ENCODE results near the gene TNRC18.

Gene TNRC18

DNA sequence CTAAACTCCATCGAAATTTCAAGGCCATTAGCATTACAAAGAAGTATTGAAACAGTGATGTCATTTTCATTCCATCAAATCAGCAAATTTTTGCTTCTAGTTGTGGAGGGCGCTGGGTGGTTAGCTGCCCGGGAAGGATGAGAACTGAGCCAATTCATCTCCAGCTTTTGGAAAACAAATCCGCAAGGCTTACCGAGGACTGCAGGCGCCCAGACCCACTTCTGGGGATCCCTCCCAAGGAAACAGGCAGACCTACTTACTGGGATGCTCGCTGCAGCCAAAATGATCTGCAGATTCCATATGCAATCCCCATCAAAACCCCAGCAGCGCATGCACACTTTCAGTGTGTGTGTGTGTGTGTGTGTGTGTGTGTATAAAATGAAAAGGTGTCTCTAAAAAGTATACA is 19.2 kb downstream of the TNRC18 start:
- no peak for DNase-seq (ENCODE audit: low read depth)

DNA sequence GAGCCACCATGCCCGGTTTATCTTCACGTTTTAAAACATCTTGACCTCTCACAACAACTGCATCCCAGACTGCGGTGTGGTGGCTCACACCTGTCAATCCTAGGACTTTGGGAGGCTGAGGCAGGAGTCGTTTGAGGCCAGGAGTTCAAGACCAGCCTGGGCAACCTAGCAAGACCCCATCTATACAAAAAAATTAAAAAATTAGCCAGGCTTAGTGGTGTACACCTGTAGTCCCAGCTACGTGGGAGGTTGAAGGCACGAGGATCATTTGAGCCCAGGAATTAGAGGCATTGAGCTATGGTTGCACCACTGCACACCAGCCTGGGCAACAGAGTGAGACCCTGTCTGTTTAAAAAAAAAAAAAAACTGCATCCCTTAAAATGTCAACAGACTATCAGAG is 20.2 kb downstream of the TNRC18 start:
- DNase-seq (ENCODE audit: low read depth), result no peak

DNA sequence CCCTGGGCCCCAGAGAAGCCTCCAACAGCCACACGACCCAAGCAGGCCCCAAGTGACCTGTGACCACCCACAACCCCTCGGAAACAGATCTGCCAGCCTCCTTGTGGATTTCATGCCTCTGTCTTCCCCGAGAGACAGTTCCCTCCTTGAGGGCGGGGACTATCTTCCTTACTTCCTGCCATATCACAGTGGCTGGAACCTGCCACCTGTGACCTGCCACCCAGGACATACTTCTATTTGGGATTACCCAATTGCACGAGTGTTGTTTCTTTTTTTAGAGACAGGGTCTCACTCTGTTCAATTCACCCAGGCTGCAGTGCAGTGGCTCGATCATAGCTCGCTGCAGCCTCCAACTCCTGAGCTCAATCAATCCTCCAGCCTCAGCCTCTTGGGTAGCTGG is 25.9 kb downstream of the TNRC18 start:
- no peak for DNase-seq (ENCODE audit: low read depth)

DNA sequence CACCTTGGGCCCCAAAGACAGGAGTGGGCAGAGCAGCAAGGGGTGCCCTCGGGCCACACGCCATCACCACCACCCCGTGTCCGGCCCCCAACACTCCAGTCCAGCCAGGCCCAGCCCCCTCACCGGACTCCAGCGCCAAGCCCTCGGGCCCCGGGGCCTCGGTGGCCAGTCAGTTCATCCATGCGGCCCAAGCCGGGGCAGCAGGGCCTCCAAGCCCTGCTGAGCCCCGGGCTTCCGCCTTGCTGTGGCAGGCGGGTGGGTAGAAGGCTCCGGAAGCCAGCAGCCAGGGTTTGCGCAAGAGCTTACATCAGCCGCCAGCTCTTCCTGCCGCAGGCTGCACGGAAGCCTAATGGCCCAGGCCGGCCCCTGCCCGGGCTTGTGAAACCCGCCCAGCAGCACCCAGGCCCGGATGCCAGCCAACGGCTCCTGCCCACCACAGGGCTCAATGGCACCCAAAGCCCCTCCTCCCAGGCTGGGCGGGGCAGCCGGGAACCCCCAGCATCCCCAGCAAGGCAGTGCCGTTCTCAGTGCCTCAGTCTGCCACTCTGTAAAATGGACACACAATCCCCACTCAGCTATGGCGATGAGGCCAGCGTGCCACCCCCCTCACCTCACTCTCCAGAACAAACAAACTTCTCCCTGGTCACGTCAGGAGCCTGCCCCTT is 26.5 kb downstream of the TNRC18 start:
- peak; percentile 88 for DNase-seq (ENCODE audit: low read depth)

DNA sequence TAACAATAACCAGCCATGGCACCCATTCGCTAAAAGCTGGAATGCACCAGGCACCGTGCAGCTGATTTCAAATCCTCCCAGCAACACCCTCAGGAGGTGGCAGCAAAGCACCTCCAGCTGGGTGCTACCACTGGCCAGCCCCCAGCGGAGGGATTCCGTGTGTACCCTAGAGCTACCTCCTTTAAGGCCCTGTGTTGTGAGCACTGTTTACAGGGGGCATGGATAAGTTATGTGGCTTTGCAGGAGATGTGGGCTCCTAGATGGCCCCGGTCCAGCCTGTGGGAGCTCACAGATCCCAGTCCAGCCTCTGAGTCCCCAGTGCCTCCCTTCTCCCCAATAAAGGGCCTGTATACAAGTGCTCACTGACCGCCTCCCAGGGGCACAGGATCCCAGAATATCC is 27.1 kb downstream of the TNRC18 start:
- DNase-seq (ENCODE audit: low read depth), result no peak

DNA sequence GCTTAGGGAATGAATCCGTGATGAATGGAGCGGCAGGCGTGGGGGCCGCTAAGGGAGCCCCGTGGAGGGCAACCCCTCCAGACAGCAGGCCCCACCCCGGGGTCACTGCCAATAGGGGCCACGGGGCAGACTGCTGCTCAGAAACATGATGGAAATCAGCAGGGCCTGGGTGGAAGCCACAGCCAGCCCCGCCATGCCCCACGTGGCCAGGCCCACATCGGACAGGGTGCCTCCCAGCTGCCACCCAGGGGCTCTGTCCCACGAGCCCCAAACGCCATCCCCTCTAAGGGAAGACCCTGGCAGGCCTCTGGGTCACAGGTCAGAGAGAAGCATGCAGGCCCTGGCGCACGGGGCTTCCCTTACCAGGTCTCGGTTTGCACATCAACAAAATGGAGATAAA is 28.4 kb downstream of the TNRC18 start:
- DNase-seq (ENCODE audit: low read depth), result no peak

DNA sequence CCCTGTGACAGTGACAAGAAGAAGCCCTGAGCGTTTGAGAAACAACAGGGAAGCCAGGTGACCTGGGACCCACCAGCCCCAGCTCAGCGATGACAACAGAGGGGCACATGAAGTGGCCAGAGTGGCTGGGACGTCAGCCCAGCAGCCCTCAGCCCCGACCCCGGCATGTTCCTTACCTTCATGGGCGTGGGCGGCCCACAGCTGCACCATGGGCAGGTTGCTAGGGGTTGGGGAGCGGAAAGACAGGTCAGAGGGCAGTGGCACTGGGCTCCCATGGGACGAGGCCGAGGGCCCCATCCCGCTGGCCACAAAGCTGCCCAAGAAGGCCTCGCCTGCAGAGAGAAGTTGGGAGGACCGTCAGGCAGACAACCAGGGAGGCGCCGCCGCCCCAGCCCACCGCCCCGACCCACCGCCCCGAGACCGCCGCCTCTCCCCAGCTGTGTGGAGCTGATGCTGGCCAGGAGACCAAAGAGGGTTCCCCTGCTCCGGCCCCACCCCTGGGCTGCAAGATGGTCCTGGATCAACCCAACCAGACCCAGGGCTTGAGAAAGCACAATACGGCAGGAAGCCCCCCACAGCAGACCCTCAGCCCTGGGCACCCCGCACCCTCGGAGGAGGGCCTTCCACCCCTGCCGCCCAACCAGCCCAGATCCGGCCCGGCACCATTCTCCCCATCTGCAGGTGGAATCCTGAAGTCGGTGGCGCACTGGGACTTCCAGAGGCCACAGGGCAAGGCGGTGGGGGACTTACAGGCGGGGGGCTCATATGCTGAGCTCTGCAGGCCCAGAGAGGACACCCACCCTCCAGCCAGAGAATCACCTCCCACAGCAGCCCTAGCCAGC is 29.1 kb downstream of the TNRC18 start:
- no peak for DNase-seq (ENCODE audit: low read depth)

DNA sequence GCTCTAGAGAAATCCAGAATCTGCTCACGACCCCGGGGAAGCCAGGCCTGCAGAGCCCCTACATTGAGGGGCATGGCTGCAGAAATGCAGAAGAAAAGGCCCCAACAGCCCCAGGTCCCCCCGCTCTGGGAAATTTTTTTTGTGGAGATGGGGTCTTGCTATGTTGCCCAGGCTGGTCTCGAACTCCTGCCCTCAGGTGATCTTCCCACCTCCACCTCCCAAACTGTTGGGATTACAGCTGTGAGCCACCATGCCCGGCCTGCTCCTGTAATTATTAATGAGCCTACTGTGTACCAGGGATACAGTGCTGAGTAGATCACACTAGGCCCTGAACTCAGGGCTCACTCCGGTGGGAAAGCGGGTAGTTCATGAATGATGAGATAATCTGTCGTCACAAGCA is 29.9 kb downstream of the TNRC18 start:
- DNase-seq (ENCODE audit: low read depth), result no peak

DNA sequence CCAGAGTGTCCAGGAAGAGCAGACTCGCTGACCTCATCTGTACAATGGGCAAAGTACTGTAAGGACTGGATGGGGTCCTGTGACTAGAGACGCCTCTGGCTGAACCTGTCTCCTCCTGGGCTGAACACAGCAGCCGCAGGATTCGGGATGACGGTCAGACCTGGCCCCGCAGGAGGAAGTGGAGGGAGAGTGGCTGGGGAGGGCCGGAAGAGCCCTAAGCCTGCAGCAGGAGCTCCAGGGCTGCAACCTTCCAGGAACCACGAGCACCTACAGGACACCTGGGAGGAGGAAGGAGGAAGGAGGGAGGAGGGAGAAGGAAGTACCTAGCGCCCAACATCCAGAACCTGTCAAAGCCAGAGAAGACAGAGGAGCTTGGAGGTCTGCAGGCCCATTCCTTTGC is 30.3 kb downstream of the TNRC18 start:
- no peak for DNase-seq (ENCODE audit: low read depth)

DNA sequence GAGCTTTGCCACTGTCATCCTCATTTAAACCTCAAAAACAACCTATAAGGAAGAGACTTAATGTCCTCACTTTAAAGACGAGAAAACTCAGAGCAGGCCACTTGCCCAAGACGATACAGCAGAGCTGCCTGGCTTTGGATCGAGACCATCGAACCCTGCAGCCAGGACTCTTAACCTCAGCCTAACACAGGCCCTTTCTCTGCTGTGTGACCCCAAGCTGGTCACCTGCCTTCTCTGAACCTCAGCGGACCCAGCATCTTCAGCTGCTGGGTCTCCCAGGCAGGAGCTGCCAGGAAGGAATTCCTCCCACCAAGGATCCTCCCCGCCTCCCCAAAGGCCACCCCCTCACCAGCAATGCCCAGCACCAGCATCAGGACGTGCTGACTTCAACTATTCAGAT is 32.7 kb downstream of the TNRC18 start:
- no peak for DNase-seq (ENCODE audit: low read depth)

DNA sequence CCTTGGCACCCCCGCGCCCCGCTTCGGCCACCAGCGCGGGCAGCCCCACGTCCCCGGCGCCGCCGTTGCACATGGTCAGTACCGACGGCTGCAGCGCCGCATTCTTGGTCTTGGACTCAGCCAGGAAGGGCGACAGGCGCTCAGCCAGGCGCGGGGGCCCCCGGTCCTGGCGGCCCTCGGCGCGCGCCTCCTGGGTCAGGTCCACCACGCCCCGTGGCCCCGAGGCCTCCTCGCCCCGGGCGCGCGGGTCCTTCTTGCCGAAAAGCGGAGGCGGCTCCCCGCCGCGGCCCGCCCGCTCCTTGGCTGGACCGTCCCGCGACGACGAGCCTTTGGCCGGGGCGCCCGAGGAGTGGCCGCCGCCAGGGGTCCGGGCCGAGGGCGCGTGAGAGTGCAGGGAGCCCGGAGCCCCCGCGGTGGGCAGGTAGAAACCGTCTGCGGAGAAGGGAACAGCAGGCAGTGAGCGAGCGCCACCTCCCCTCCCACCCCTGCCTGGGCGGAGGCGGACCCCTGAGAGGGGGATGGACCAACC is 34.7 kb downstream of the TNRC18 start:
- no peak for DNase-seq (ENCODE audit: low read depth)

DNA sequence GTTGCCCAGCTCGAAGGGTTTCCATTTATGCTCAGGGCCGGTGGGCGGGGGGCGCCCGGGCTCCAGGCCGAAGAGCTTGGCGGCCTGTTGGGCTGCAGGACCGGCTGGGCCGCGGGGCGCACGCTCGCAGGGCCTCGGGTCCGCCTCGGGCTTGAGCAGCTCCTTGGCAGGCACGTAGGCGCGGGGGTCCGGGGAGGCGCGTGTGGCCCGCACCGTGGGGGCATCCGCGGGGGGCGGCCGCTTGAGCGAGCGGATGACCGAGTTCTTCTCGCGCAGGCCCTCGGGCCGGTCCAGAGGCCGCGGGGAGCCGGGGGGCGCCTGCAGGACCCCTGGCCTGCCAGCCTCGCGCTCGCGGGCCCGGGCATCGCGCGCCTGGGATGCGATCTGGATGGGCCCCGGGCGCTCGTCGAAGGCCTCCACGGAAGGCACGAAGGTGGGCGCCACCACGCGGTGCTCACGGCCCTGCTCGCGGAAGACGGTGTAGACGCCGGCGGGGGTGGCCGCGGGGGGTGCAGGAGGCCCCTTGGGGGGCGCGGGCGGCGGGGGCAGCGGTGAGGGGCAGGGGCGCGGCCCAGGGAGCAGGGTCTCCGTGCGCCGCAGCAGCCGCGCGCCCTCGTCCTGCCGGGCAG is 35.2 kb downstream of the TNRC18 start:
- no peak for DNase-seq (ENCODE audit: low read depth)

DNA sequence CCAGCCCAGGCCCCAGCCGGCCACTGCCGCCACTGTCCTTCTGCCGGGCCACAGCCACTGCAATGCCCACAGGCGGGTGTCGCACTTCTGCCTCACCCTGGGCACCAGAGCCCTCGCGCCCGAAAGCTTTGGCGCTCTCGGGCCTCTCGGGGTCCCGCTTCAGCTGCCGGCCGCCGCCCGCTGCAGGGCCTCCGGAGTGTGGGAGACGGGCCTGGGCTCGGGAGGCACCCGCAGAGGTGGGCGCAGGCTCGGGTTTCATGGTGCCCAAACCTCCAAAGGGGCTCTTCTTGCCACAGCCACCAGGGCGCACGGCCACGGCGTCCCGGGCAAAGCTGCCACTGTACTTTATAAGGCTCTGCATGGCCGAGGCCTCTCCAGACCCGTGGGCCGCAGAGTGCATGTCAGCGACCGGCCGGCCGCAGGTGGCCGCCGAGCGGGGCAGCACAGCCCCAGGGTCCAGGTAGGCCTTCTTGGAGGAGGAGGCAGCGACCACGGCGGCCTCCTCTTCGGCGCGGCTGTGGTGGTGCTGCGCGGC is 35.9 kb downstream of the TNRC18 start:
- no peak for DNase-seq (ENCODE audit: low read depth)

DNA sequence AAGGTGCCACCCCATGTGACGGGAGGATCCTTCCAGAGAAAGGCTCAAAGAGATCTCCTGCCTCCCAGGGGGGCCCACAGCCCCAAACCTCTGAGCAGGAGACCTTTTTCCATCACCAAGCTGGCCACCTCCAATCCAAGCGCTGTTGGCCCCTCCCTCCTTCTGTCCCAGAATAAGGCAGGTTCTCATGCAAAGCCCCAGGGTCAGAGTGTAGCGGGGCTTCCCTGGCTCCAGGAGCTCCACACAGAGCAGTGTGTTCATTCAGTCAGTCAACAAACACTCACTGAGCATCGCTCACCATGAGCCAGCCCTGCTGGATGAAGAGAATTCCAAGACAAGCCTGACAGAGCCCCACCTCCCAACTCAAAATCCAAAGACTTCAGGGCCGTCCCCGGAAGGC is 39.0 kb downstream of the TNRC18 start:
- DNase-seq (ENCODE audit: low read depth), result no peak

DNA sequence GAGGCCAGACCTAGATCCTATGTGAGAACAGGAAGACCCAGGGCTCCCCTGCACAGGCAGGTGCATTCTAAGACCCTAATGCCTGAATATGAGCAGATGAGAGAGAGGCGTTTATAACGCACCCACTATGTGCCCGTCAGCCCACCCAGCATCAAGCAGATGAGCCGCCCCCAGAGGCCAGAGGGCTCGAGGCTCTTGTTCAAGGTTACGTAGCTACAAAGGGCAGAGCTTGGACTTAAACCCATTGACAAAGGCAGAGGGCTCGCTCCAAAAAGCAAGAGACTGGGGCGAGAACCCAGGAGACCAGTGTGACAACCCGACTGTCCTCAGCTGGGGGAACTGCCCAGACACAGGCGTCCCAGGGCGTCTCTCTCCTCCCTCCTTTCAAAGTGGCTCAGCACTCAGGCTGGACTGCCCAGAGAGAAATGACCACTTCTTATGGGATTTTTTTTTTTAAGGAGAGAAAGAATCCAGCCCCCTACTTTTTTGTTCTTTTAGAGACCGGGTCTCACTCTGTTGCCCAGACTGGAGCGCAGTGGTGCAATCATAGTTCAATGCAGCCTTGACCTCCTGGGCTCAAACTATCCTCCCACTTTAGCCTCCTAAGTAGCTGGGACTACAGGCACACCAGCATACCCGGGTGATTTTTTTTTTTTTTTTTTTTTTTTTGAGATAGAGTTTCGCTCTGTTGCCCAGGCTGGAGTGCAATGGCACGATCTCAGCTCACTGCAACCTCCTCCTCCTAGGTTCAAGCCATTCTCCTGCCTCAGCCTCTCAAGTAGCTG is 40.1 kb downstream of the TNRC18 start:
- DNase-seq (ENCODE audit: low read depth), result no peak

DNA sequence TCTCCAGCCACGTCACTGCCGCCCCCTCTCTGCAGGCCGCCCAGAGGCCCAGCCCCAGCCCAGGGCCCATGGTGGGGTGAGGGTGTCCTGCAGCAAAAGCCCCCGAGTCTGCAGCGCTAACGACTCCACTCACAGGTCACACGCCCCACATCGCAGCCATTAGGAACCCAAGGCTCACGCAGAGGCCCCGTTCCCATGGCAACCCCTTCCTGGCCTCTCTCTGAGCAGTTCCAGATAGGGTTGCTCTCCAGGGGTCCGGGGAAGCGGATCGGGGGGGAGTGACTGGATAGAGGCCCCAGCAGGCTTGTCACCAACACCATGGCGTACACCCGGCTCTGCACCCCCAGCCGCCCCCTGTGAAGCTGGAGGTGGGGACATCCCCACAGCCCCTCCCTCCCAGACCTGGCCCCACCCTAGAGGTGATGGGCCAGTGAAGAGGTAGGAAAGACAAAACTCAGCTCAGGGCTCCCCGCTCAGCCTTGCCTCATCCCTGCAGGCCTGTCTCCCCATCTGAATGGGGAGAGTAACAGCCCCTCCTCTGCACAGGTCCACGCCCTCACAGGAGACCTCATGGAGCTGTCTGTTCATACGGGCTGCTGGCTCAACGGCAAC is 41.2 kb downstream of the TNRC18 start:
- no peak for DNase-seq (ENCODE audit: low read depth)

DNA sequence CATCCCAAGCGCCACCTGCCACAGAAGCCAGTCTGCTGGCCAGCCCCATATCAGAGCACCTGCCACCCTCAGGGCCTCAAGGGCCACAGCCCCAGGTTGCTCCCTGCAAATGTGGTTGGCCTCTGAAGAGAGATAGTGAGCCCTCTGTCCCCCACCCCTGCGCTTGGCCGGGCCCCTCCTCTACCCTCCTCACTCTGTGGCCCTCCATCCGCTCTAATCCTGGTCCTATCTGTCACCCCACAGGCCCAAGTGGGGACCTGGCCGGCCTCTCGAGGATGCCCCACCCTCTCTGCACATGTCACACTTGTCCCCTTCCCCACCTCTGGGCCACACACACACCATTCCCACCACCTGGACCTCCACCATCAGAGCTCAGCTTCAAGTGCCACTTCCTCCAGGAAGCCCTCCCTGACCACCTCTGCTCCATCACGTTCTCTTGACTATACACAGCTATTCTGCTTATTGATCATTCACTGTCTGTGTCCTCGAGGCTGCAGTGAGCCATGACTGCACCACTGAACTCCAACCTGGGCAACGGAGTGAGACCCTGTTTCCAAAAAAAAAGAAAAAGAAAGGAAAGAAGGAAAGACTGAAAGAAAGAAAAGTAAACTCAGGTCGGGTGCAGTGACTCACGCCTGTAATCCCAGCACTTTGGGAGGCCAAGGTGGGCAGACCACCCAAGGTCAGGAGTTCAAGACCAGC is 42.4 kb downstream of the TNRC18 start:
- DNase-seq (ENCODE audit: low read depth), result no peak

DNA sequence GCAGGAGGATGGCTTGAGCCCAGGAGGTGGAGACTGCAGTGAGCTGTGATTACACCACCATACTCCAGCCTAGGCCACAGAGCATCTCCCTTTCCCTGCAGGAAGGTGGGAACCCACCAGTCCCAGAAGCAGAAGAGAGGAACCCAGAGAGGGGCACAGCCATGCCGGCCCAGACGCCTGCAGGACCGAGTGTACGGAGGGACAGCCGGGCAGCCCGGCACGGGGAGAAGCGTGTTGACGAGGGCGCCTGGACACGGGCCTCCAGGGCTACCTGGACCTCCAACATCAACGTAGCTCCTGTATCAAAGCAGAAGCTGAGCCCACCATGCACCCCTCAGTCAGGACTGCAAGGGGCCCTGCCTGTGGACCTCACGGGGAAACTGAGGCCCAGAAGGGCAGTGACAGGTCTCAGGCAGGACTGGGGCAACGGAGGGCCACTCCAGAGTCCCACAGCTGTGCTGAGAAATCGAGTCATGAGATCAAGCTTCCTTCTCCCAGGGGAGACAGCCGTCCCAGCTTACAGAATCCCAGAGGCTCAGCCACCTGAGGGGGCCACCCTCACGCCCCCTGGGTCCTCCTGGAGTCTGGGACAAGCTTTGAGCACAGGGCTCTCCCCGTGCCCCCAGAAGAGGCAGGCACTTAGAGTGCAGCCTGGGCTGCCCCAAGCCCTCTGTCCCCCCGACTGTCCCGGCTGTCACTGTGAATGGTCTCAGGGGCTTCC is 43.1 kb downstream of the TNRC18 start:
- no peak for DNase-seq (ENCODE audit: low read depth)

DNA sequence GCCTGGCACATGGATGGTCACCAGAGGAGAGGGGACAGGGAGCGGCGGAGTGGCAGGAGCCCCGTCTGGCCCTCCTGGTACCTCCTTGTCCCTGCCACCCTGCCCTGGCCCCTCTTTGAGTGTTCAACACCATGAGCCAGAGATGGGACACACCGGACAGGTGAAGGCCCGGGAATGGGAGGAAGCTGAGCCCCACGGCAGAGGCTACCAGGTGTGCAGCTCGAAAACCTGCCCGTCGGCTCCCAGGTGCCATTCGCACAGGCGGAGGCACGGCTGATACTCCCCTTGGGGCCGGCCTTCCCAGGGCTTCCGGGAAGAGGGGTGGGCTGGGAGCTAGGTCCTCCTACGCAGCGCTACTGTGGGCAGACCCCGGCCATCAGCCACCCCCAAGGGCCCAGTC is 44.1 kb downstream of the TNRC18 start:
- no peak for DNase-seq (ENCODE audit: low read depth)

DNA sequence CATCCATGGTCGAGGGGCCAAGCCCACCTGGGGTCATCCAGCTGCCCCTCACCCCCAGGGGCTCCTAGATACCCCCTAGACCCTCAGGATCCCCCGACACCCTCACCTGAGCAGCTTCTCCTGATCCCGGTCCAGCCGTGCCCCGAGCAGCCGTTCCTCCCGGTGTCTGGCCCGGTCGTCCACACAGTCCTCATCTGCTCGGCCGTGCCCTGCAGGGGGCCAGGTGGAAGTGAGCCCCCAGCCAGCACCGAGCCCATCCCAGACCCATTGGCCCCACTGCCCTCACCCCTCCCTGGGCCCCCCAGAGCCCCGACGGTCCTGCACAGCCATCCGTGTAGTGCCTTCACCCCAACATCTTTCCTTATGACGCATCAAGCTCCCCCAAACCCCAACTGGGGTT is 45.8 kb downstream of the TNRC18 start:
- DNase-seq (ENCODE audit: low read depth), result no peak
